Measurements from ENCODE around the gene TBC1D16.

TBC1D16 gene

GRCh38 chr17:79915850-79916430 lies 119.7 kb downstream of the TBC1D16 start:
- TF ChIP-seq CTCF (conservative IDR thresholded peaks at IDR 0.05; ENCODE audit: low read depth, low read length) = no peak
- Histone ChIP-seq H3K9ac (no peak overlapping the region), H3K27ac (no peak overlapping the region), H2AFZ (ENCODE audit: low read depth) (no peak overlapping the region), H4K20me1 (ENCODE audit: insufficient read depth) (no peaks in the 10 kb centered on the region), H3K4me3 (IDR thresholded peaks at IDR 0.05; ENCODE audit: insufficient read depth, low read depth, low read length) (no peak overlapping the region), H3K36me3 (ENCODE audit: insufficient read depth) (no peaks in the 10 kb centered on the region), H3K4me1 (ENCODE audit: low read depth, poor library complexity, severe bottlenecking) (peaks cover 28% of the 10 kb centered on the region), H3K27me3 (ENCODE audit: insufficient read depth, low read depth) (peaks cover 25% of the 10 kb centered on the region; the same call in 1 of the 2 replicates), H3K79me2 (ENCODE audit: insufficient read depth, low read depth) (no peaks in the 10 kb centered on the region), H3K4me2 (no peak overlapping the region)

GRCh38 chr17:79914813-79915740 lies 120.6 kb downstream of the TBC1D16 start:
- no peaks in the 10 kb centered on the region for H4K20me1 ChIP-seq (ENCODE audit: insufficient read depth)
- no peak overlapping the region for H3K9ac ChIP-seq
- no peak for TF ChIP-seq CTCF (conservative IDR thresholded peaks at IDR 0.05; ENCODE audit: low read depth, low read length)
- H3K79me2 ChIP-seq (ENCODE audit: insufficient read depth, low read depth) = no peaks in the 10 kb centered on the region
- H3K4me2 ChIP-seq = no peak overlapping the region
- no peaks in the 10 kb centered on the region for H3K36me3 ChIP-seq (ENCODE audit: insufficient read depth)
- no peak overlapping the region for H3K4me3 ChIP-seq (IDR thresholded peaks at IDR 0.05; ENCODE audit: insufficient read depth, low read depth, low read length)
- H3K4me1 ChIP-seq (ENCODE audit: low read depth, poor library complexity, severe bottlenecking) = peaks cover 19% of the 10 kb centered on the region
- H3K27me3 ChIP-seq (ENCODE audit: insufficient read depth, low read depth) = peaks cover 33% of the 10 kb centered on the region
- H2AFZ ChIP-seq (ENCODE audit: low read depth) = no peak overlapping the region
- no peak overlapping the region for H3K27ac ChIP-seq

- TF ChIP-seq CTCF (conservative IDR thresholded peaks at IDR 0.05; ENCODE audit: low read depth, low read length) = no peak
- H3K4me2 ChIP-seq = no peak overlapping the region
- no peak overlapping the region for H2AFZ ChIP-seq (ENCODE audit: low read depth)
- H3K79me2 ChIP-seq (ENCODE audit: insufficient read depth, low read depth) = no peaks in the 10 kb centered on the region
- no peaks in the 10 kb centered on the region for H3K36me3 ChIP-seq (ENCODE audit: insufficient read depth)
- H3K9ac ChIP-seq = no peak overlapping the region
- H3K4me1 ChIP-seq (ENCODE audit: low read depth, poor library complexity, severe bottlenecking) = peaks cover 12% of the 10 kb centered on the region
- no peaks in the 10 kb centered on the region for H4K20me1 ChIP-seq (ENCODE audit: insufficient read depth)
- H3K27ac ChIP-seq = no peak overlapping the region
- H3K27me3 ChIP-seq (ENCODE audit: insufficient read depth, low read depth) = peaks cover 42% of the 10 kb centered on the region
- no peak overlapping the region for H3K4me3 ChIP-seq (IDR thresholded peaks at IDR 0.05; ENCODE audit: insufficient read depth, low read depth, low read length)
These were observed 121.5 kb downstream of the TBC1D16 start for GRCh38 chr17:79913896-79914812.

- Histone ChIP-seq H3K27ac (no peak overlapping the region), H3K4me1 (ENCODE audit: low read depth, poor library complexity, severe bottlenecking) (peaks cover 5% of the 10 kb centered on the region), H3K27me3 (ENCODE audit: insufficient read depth, low read depth) (peaks cover 48% of the 10 kb centered on the region), H3K79me2 (ENCODE audit: insufficient read depth, low read depth) (no peaks in the 10 kb centered on the region), H2AFZ (ENCODE audit: low read depth) (no peak overlapping the region), H3K4me3 (IDR thresholded peaks at IDR 0.05; ENCODE audit: insufficient read depth, low read depth, low read length) (no peak overlapping the region), H3K36me3 (ENCODE audit: insufficient read depth) (no peaks in the 10 kb centered on the region), H3K4me2 (no peak overlapping the region), H4K20me1 (ENCODE audit: insufficient read depth) (no peaks in the 10 kb centered on the region), H3K9ac (no peak overlapping the region)
- TF ChIP-seq CTCF (conservative IDR thresholded peaks at IDR 0.05; ENCODE audit: low read depth, low read length) = no peak
These were observed 122.2 kb downstream of the TBC1D16 start for GRCh38 chr17:79913451-79913850.

Measured in KMS-11 (cell line).